Panc1 (cell line): Measurements from ENCODE around the gene XPNPEP1. TPM values are rescaled to one million over a fixed set of nuclear protein-coding genes. Genes with fewer than 3 reads are reported as not detected.

Experiments used
- ATAC-seq: fragments of 200-7000 bp; cut with Tn5 transposase; 2 replicates; pipeline ENCODE4 v1.9.1; 2020; ENCODE audit warnings: mild to moderate bottlenecking, moderate library complexity
- BruUV-seq: library from RNA; stranded (reverse); fragments of 400-500 nt; replicated peaks from 2 replicates; lab custom pipeline; 2021; lab: Mats Ljungman, UMichigan
- CTCF ChIA-PET: fragments of 300-600 bp; sonication (Branson Sonifier 250); formaldehyde crosslinking; loops from one replicate; lab custom pipeline; 2022; ENCODE audit warnings: antibody characterized with exemption; lab: Charles Lee
- POLR2A ChIA-PET: fragments of 300-600 bp; sonication (Branson Sonifier 250); formaldehyde crosslinking; loops from one replicate; lab custom pipeline; 2022; ENCODE audit warnings: antibody characterized with exemption; lab: Charles Lee
- DNase-seq: peaks from one replicate; pipeline ENCODE4 v3.0.0-alpha.2; 2010; ENCODE audit warnings: low read depth, low spot score
- H3K27ac ChIP-seq: 2 replicates; pipeline ENCODE4 v1.5.1; 2011; ENCODE audit warnings: mild to moderate bottlenecking, low read length, inconsistent platforms
- H3K27me3 ChIP-seq: fragments of 200-500 bp; sonication (Bioruptor generic); 2 replicates; pipeline ENCODE4 v1.6.0; 2014; ENCODE audit warnings: low read length, inconsistent platforms; ENCODE audit not compliant: control insufficient read depth, insufficient read depth
- H3K36me3 ChIP-seq: fragments of 200-500 bp; sonication (Bioruptor generic); 2 replicates; pipeline ENCODE4 v1.5.1; 2014; ENCODE audit warnings: inconsistent platforms, mild to moderate bottlenecking, low read length, moderate library complexity; ENCODE audit not compliant: control insufficient read depth, insufficient read depth
- H3K4me1 ChIP-seq: 2 replicates; pipeline ENCODE4 v1.5.1; 2011; ENCODE audit warnings: inconsistent platforms, mild to moderate bottlenecking, low read length, moderate library complexity; ENCODE audit not compliant: control insufficient read depth, insufficient read depth
- H3K4me3 ChIP-seq, 2 experiments: 2 replicates each; pipeline ENCODE4 v1.5.1; 2011 to 2012; ENCODE audit warnings: low read depth in 2 of 2, low read length in 2 of 2, mild to moderate bottlenecking in 2 of 2, inconsistent platforms in 1 of 2, moderate library complexity in 1 of 2
- H3K9me3 ChIP-seq: fragments of 200-500 bp; sonication (Bioruptor generic); 2 replicates; pipeline ENCODE4 v1.5.1; 2014; ENCODE audit warnings: low read depth, mild to moderate bottlenecking, inconsistent platforms, low read length, moderate library complexity; ENCODE audit not compliant: control insufficient read depth, insufficient read depth
- POLR2AphosphoS5 ChIP-seq: IDR thresholded peaks from 2 replicates; pipeline ENCODE4 v1.6.1; 2012; ENCODE audit warnings: mild to moderate bottlenecking, low read depth, low read length, moderate library complexity
- REST ChIP-seq, 2 experiments: IDR thresholded peaks; 2 replicates each; pipeline ENCODE4 v1.6.1; 2011 to 2012; ENCODE audit warnings: low read depth in 2 of 2, control low read depth in 1 of 2, low read length in 1 of 2, mild to moderate bottlenecking in 1 of 2, moderate library complexity in 1 of 2; ENCODE audit not compliant: insufficient read depth in 1 of 2
- SIN3A ChIP-seq: IDR thresholded peaks from 2 replicates; pipeline ENCODE4 v1.6.1; 2012; ENCODE audit warnings: low read depth, mild to moderate bottlenecking, low read length, moderate library complexity, borderline replicate concordance; ENCODE audit not compliant: insufficient read depth
- TCF7L2 ChIP-seq: IDR thresholded peaks from 2 replicates; pipeline ENCODE4 v1.6.1; 2011; ENCODE audit warnings: mild to moderate bottlenecking, low read depth, low read length, inconsistent platforms
- in situ Hi-C: cut with HindIII; loops from 2 replicates; pipeline ENCODE4 v1.10.0; 2016; ENCODE audit warnings: low sequenced_read_pairs, low pct_unique_long_range_greater_than_20kb
- intact Hi-C: fragments of 100-400 bp; cut with micrococcal nuclease; formaldehyde crosslinking; loops from one replicate; pipeline ENCODE4 v1.10.0; 2022; ENCODE audit not compliant: unreplicated experiment
- total RNA-seq: library from RNA; stranded (reverse); gene quantifications from one replicate; pipeline ENCODE4 v1.2.1, GENCODE V29; 2021; ENCODE audit not compliant: unreplicated experiment
- TF ChIP-seq, protein P1 (sequence below): fragments of 450-650 bp; IDR thresholded peaks from 2 replicates; pipeline ENCODE4 v1.5.1; 2017; ENCODE audit warnings: mild to moderate bottlenecking

Gene XPNPEP1
- total RNA-seq, 1 experiment from 2014 or later = 61.2 TPM

GRCh38 chr10:109846832-109847231, 76.5 kb downstream of the XPNPEP1 start:
- no peaks in the 10 kb centered on the region for H3K4me1 ChIP-seq
- no TSS peak for BruUV-seq
- CTCF ChIA-PET = no interaction called here
- in situ Hi-C loops (no loop called here), intact Hi-C loops (no loop called here)
- TF ChIP-seq, protein P1, sequence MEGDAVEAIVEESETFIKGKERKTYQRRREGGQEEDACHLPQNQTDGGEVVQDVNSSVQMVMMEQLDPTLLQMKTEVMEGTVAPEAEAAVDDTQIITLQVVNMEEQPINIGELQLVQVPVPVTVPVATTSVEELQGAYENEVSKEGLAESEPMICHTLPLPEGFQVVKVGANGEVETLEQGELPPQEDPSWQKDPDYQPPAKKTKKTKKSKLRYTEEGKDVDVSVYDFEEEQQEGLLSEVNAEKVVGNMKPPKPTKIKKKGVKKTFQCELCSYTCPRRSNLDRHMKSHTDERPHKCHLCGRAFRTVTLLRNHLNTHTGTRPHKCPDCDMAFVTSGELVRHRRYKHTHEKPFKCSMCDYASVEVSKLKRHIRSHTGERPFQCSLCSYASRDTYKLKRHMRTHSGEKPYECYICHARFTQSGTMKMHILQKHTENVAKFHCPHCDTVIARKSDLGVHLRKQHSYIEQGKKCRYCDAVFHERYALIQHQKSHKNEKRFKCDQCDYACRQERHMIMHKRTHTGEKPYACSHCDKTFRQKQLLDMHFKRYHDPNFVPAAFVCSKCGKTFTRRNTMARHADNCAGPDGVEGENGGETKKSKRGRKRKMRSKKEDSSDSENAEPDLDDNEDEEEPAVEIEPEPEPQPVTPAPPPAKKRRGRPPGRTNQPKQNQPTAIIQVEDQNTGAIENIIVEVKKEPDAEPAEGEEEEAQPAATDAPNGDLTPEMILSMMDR = no peak
- no peak for TF ChIP-seq POLR2AphosphoS5
- no peak for TF ChIP-seq SIN3A
- TF ChIP-seq REST (IDR thresholded peaks at IDR 0.05; ENCODE audit: insufficient read depth in 1 of 2, low read depth in 2 of 2, low read length in 1 of 2) = no peak
- no peak for TF ChIP-seq TCF7L2
- DNase-seq = no peak
- H3K27ac ChIP-seq = no peak overlapping the region
- no peak for ATAC-seq
- POLR2A ChIA-PET = no interaction called here
- no peak overlapping the region for H3K4me3 ChIP-seq
- peaks cover 11% of the 10 kb centered on the region for H3K27me3 ChIP-seq
- H3K36me3 ChIP-seq = no peaks in the 10 kb centered on the region
- no peaks in the 10 kb centered on the region for H3K9me3 ChIP-seq

DNA sequence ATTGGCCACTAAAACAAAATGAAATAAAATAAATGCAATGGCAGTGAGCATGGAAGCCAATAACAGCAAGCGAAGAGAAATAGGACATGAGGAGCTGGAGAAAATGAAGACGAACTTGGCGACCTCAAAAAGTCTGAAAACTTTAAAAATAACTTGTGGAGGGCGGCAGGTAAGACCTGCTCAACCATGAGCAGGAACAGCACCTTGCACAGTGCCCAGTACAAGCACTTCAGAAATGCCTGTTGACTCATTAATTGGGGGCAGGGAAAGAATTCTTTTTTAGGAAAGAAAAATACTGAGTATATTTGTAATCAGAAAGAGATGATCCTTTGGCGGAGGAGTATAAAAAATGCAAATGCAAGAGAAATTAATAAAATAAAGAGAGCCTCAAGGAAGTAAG, 78.0 kb downstream of the XPNPEP1 start:
- intact Hi-C loops (no loop called here), in situ Hi-C loops (no loop called here)
- no peak for DNase-seq
- H3K36me3 ChIP-seq = no peaks in the 10 kb centered on the region
- ATAC-seq = no peak
- no peaks in the 10 kb centered on the region for H3K9me3 ChIP-seq
- no peaks in the 10 kb centered on the region for H3K4me1 ChIP-seq
- BruUV-seq = no TSS peak
- ChIA-PET POLR2A (no interaction called here), CTCF (interaction anchor here (0.5 kb wide), 1 partner anchor 10 kb away, joined by 3 read pairs; no protein-coding TSS in a partner anchor)
- H3K27me3 ChIP-seq = peaks cover 11% of the 10 kb centered on the region
- TF ChIP-seq, protein P1 = 0 out of 2 replicates have a peak, but pooled peaks have one; percentile 4
- TF ChIP-seq REST (IDR thresholded peaks at IDR 0.05; ENCODE audit: insufficient read depth in 1 of 2, low read depth in 2 of 2, low read length in 1 of 2) = no peak
- H3K27ac ChIP-seq = no peak overlapping the region
- no peak overlapping the region for H3K4me3 ChIP-seq
